Esophagus squamous epithelium (tissue), 5 donors: ENCODE results near the gene CCSER1. TPM values are rescaled to one million over a fixed set of nuclear protein-coding genes. Genes with fewer than 3 reads are reported as not detected.
"Not testable (repeated sequence)": the region's sequence is repeated elsewhere in the genome, so short reads cannot be mapped to it uniquely, and the experiment has no call there.

Experiments used
- DNase-seq: peaks from one replicate; lab custom pipeline; 2025; lab: John Stamatoyannopoulos, UW
- H3K27ac ChIP-seq, 4 donors: fragments of 200-600 bp; sonication (generic); one replicate each; pipeline ENCODE4 v1.5.1; 2016 to 2019; ENCODE audit warnings: mild to moderate bottlenecking in 1 of 4
- H3K27me3 ChIP-seq, 4 donors: fragments of 200-600 bp; sonication (generic); 1 replicate in 3 of 4; 2 replicates in 1 of 4; pipeline versions ENCODE4 v1.5.1 to v1.6.0; 2017 to 2021; ENCODE audit warnings: antibody characterized with exemption in 1 of 4
- H3K36me3 ChIP-seq, 3 donors: fragments of 200-600 bp; sonication (generic); one replicate each; pipeline ENCODE4 v1.5.1; 2016 to 2019
- H3K4me1 ChIP-seq, 3 donors: fragments of 200-600 bp; sonication (generic); one replicate each; pipeline ENCODE4 v1.5.1; 2017 to 2019
- H3K4me3 ChIP-seq, 4 donors: fragments of 200-600 bp; sonication (generic); 1 replicate in 3 of 4; 2 replicates in 1 of 4; pipeline ENCODE4 v1.5.1; 2016 to 2019; ENCODE audit warnings: mild to moderate bottlenecking in 2 of 4, moderate library complexity in 1 of 4
- H3K9me3 ChIP-seq, 3 donors: fragments of 200-600 bp; sonication (generic); one replicate each; pipeline ENCODE4 v1.5.1; 2016 to 2019
- CTCF ChIP-seq, 6 experiments: fragments of 450-650 bp in 4 of 6; fragments of 200-600 bp in 2 of 6; sonication (generic) in 2 of 6; IDR thresholded peaks; one replicate each; pipeline ENCODE4 v1.5.1; 2016 to 2019; ENCODE audit warnings: antibody characterized with exemption in 6 of 6, mild to moderate bottlenecking in 4 of 6, moderate library complexity in 4 of 6
- POLR2A ChIP-seq, 4 donors: fragments of 450-650 bp; IDR thresholded peaks; one replicate each; pipeline ENCODE4 v1.6.1; 2017; ENCODE audit warnings: antibody characterized with exemption in 4 of 4, mild to moderate bottlenecking in 4 of 4, moderate library complexity in 3 of 4
- WGBS, 2 donors: methylation state at CpG; one replicate each; pipeline ENCODE4 v1.1.5; 2018; 5-methylcytosine and 5-hydroxymethylcytosine counted together
- intact Hi-C: fragments of 100-400 bp; cut with DNase I; formaldehyde crosslinking; loops from one replicate; pipeline ENCODE4 v1.15.0; 2022
- total RNA-seq, 4 donors: library from RNA; depleted of rRNA; stranded (reverse); fragments of >200 nt; gene quantifications; one replicate each; pipeline ENCODE4 v1.1.0, GENCODE V29; 2016
- donor health status: DM: yes; HTN: yes; CAD: no.

The CCSER1 gene
- total RNA-seq, 4 donors from 2014 or later: 1.2 to 12.4 (median 2.2) TPM

DNA sequence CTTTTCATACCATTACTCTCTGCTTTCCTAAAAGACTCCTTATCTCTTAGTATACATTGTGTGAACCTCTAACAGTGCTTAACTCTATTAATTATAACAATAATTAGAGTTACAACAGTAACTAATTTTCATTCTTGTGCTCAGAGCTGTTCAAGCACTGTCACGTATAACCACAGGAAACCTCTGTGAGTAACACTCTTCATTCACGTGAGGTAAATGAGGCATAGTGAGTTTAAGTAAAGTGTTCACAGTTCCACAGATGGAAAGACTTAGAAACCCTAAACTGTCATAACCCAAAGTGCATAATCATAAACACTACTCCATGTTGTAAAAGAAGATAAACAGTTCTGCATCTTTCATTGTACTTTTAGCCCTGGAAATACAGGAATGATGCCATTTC lies 222.4 kb downstream of the CCSER1 start:
- Histone ChIP-seq H3K4me3 (no peak overlapping the region), H3K27ac (no peak overlapping the region), H3K9me3 (no peaks in the 10 kb centered on the region), H3K27me3 (no peaks in the 10 kb centered on the region), H3K4me1 (no peaks in the 10 kb centered on the region), H3K36me3 (no peaks in the 10 kb centered on the region)
- intact Hi-C loops: no loop called here
- TF ChIP-seq CTCF (IDR thresholded peaks at IDR 0.05) (no peak), POLR2A (IDR thresholded peaks at IDR 0.05) (no peak)
- DNase-seq: no peak
- whole genome bisulfite sequencing, 2 donors: 25 to 41% methylated on average over 2 of the region's 2 CpGs

DNA sequence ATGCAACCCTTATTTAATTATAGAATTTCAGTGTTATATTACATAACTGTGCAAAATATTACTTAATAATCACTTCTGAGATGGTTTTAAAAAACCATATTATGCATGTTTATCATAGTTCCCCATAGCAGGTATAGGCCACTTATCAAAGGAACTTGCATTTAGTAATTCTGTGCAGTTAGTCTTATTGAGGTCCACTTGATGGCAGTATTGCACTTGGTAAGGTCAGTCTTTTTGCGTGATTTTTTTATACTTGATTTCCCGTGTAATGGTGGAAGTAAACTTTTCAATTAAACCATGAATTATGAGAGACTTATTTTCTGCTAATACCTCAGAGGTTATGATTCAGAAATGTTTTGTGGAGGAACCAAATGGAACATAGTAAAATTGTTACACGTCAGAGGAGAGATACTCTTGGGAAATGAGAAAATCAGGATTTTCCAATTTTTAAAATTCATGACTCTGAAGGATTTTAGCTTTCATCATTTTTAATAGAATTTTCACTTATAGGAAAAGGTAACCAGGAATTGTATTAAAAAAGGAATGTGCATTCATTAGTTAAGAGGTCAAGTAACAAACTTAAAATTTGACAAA lies 230.0 kb downstream of the CCSER1 start:
- TF ChIP-seq CTCF (IDR thresholded peaks at IDR 0.05) (peak in 3 of 6 experiments; percentile 11 to 49 (median 26)), POLR2A (IDR thresholded peaks at IDR 0.05) (no peak)
- WGBS, 2 donors: 15 to 26% methylated on average over 3 of the region's 3 CpGs

GRCh38 chr4:90375081-90375480 lies 247.9 kb downstream of the CCSER1 start:
- Histone ChIP-seq H3K27me3 (no peaks in the 10 kb centered on the region), H3K4me1 (no peaks in the 10 kb centered on the region), H3K27ac (no peak overlapping the region), H3K4me3 (no peak overlapping the region), H3K36me3 (no peaks in the 10 kb centered on the region), H3K9me3 (no peaks in the 10 kb centered on the region)
- intact Hi-C loops: no loop called here
- 92 to 95% methylated on average over 2 of the region's 2 CpGs for WGBS, 2 donors
- DNase-seq: no peak
- TF ChIP-seq CTCF (IDR thresholded peaks at IDR 0.05) (no peak), POLR2A (IDR thresholded peaks at IDR 0.05) (no peak)

More for the DNA sequence above, 230.0 kb downstream of the CCSER1 start:
- DNase-seq: no peak
- Histone ChIP-seq H3K27ac (no peak overlapping the region), H3K9me3 (no peaks in the 10 kb centered on the region), H3K27me3 (no peaks in the 10 kb centered on the region), H3K36me3 (no peaks in the 10 kb centered on the region), H3K4me1 (peaks cover 0 to 3% (median 0%) of the 10 kb centered on the region in 3 donors), H3K4me3 (no peak overlapping the region)
- intact Hi-C loops: no loop called here

GRCh38 chr4:90393215-90393614 lies 266.0 kb downstream of the CCSER1 start:
- intact Hi-C loops: no loop called here
- DNase-seq: no peak
- Histone ChIP-seq H3K9me3 (no peaks in the 10 kb centered on the region), H3K27ac (no peak overlapping the region), H3K27me3 (no peaks in the 10 kb centered on the region), H3K4me1 (no peaks in the 10 kb centered on the region), H3K36me3 (no peaks in the 10 kb centered on the region), H3K4me3 (no peak overlapping the region)
- WGBS, 2 donors: 74 to 79% methylated on average over 3 of the region's 3 CpGs
- TF ChIP-seq POLR2A (IDR thresholded peaks at IDR 0.05) (no peak), CTCF (IDR thresholded peaks at IDR 0.05) (no peak)

GRCh38 chr4:90403781-90404180 lies 276.6 kb downstream of the CCSER1 start:
- intact Hi-C loops: no loop called here

DNA sequence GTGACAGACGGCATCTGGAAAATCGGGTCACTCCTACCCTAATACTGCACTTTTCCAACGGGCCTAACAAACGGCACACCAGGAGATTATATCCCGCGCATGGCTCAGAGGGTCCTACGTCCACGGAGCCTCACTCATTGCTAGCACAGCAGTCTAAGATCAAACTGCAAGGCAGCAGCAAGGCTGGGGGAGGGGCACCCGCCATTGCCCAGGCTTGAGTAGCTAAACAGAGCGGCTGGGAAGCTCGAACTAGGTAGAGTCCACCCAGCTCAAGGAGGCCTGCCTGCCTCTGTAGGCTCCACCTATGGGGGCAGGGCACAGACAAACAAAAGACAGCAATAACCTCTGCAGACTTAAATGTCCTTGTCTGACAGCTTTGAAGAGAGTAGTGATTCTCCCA lies 280.7 kb downstream of the CCSER1 start:
- 93 to 100% methylated on average over 3 of the region's 11 CpGs for WGBS, 2 donors
- DNase-seq, intact Hi-C loops, H3K4me3 ChIP-seq, H3K36me3 ChIP-seq, H3K27ac ChIP-seq, H3K4me1 ChIP-seq, H3K9me3 ChIP-seq, H3K27me3 ChIP-seq: not testable (repeated sequence)

More at GRCh38 chr4:90403781-90404180, 276.6 kb downstream of the CCSER1 start:
- DNase-seq: no peak
- H3K27me3 ChIP-seq: no peaks in the 10 kb centered on the region
- no peaks in the 10 kb centered on the region for H3K36me3 ChIP-seq
- WGBS, 2 donors: 89 to 91% methylated on average over 4 to 6 of the region's 6 CpGs
- no peaks in the 10 kb centered on the region for H3K4me1 ChIP-seq
- no peak overlapping the region for H3K27ac ChIP-seq
- no peak overlapping the region for H3K4me3 ChIP-seq
- no peak for TF ChIP-seq POLR2A (IDR thresholded peaks at IDR 0.05)
- peaks cover 0 to 10% (median 0%) of the 10 kb centered on the region in 3 donors for H3K9me3 ChIP-seq

GRCh38 chr4:90412786-90413185 lies 285.6 kb downstream of the CCSER1 start:
- H3K9me3 ChIP-seq, DNase-seq, H3K4me1 ChIP-seq, H3K4me3 ChIP-seq, intact Hi-C loops, H3K27ac ChIP-seq, H3K27me3 ChIP-seq, H3K36me3 ChIP-seq: not testable (repeated sequence)
